Mesothelial cell of epicardium (in vitro differentiated cells): ENCODE measurements around the gene PCCA. TPM values are rescaled to one million over a fixed set of nuclear protein-coding genes. Genes with fewer than 3 reads are reported as not detected.

Experiments
- DNase-seq, 2 experiments: peaks; one replicate each; pipeline ENCODE4 v3.0.0; 2021; ENCODE audit warnings: low spot score in 2 of 2; ENCODE audit not compliant: unreplicated experiment in 2 of 2
- H3K27ac Mint-ChIP-seq: 2 replicates; pipeline ENCODE4 v1.8.0; 2021; ENCODE audit warnings: mixed read lengths
- H3K27me3 Mint-ChIP-seq: 2 replicates; pipeline ENCODE4 v1.8.0; 2021; ENCODE audit warnings: low read depth, mixed read lengths
- H3K36me3 Mint-ChIP-seq: 2 replicates; pipeline ENCODE4 v1.8.0; 2021; ENCODE audit warnings: mixed read lengths
- H3K4me1 Mint-ChIP-seq: 2 replicates; pipeline ENCODE4 v1.8.0; 2021; ENCODE audit warnings: mixed read lengths
- H3K4me3 Mint-ChIP-seq: 2 replicates; pipeline ENCODE4 v1.8.0; 2021; ENCODE audit warnings: mild to moderate bottlenecking, moderate library complexity, mixed read lengths
- H3K9me3 Mint-ChIP-seq: 2 replicates; pipeline ENCODE4 v1.8.0; 2021; ENCODE audit warnings: mixed read lengths
- total RNA-seq: library from RNA; stranded (reverse); gene quantifications from 3 replicates; pipeline ENCODE4 v1.2.1, GENCODE V29; 2021
- TF ChIP-seq, protein P1 (sequence below): fragments of 200-600 bp; sonication (generic); IDR thresholded peaks from one replicate; pipeline ENCODE4 v1.5.0; 2021; ENCODE audit warnings: antibody characterized with exemption; ENCODE audit not compliant: unreplicated experiment

Gene PCCA
- total RNA-seq, 1 donor from 2014 or later, result 41.6 TPM

DNA sequence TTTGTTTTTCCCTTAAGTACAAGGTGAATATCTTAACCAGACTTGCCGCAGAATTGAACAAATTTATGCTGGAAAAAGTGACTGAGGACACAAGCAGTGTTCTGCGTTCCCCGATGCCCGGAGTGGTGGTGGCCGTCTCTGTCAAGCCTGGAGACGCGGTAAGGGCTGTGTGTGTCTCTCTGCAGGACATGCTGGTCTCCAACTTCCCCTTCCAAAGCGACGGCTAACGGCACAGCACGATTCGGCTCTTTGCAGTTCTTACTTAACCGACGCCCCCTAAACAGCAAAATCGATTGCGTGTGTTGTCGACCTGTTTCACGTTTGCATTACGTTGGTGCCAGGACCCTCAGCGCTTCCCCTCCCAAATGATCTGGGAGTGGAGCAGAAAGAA, 426.5 kb downstream of the PCCA start:
- no peaks in the 10 kb centered on the region for H3K27me3 Mint-ChIP-seq
- H3K4me1 Mint-ChIP-seq, result peaks cover 4% of the 10 kb centered on the region
- H3K27ac Mint-ChIP-seq, result no peak overlapping the region
- H3K4me3 Mint-ChIP-seq, result no peak overlapping the region
- no peaks in the 10 kb centered on the region for H3K9me3 Mint-ChIP-seq
- TF ChIP-seq, protein P1, sequence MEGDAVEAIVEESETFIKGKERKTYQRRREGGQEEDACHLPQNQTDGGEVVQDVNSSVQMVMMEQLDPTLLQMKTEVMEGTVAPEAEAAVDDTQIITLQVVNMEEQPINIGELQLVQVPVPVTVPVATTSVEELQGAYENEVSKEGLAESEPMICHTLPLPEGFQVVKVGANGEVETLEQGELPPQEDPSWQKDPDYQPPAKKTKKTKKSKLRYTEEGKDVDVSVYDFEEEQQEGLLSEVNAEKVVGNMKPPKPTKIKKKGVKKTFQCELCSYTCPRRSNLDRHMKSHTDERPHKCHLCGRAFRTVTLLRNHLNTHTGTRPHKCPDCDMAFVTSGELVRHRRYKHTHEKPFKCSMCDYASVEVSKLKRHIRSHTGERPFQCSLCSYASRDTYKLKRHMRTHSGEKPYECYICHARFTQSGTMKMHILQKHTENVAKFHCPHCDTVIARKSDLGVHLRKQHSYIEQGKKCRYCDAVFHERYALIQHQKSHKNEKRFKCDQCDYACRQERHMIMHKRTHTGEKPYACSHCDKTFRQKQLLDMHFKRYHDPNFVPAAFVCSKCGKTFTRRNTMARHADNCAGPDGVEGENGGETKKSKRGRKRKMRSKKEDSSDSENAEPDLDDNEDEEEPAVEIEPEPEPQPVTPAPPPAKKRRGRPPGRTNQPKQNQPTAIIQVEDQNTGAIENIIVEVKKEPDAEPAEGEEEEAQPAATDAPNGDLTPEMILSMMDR, result no peak
- H3K36me3 Mint-ChIP-seq, result no peaks in the 10 kb centered on the region
- DNase-seq, result no peak

DNA sequence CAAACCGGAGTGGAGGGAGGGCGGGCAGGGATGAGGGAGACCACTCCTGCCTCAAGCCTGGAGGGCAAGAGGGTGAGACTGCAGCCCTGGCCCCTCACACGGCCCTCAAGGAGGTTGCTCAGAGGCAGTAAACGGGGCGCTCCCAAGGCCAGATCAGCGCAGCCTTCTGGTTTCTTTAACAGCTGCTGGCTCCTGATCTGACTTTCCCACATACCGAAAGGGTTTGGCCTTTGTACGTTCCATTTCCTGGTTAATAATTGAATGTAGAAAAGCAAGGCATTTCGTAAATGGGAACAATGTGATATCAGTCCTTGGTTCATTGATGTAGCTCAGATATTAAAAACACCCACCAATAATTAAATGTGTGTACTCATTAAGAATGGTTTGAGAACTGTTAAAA, 428.2 kb downstream of the PCCA start:
- no peak for DNase-seq
- no peaks in the 10 kb centered on the region for H3K36me3 Mint-ChIP-seq
- no peak overlapping the region for H3K4me3 Mint-ChIP-seq
- H3K27me3 Mint-ChIP-seq, result no peaks in the 10 kb centered on the region
- H3K9me3 Mint-ChIP-seq, result no peaks in the 10 kb centered on the region
- no peaks in the 10 kb centered on the region for H3K4me1 Mint-ChIP-seq
- no peak overlapping the region for H3K27ac Mint-ChIP-seq
- TF ChIP-seq, protein P1, result no peak

DNA sequence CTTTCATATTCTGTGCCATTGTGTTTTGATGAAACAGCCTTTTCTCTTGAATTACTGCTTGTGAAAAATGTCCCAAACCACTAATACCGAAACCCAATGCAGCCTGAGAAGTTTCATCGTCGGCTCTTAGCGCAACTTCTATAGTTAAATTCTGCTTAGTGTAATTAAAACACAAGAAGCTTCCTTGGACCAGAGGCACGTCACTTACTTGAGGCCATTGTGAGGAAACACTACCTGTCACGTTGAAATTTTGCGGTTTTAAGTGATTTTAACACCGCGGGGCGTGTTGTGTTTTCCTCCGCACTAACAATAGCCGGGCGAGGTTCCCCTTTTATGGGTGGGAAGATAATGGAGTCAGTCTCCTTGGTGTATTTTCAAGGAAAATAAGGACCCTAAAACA, 428.8 kb downstream of the PCCA start:
- TF ChIP-seq, protein P1, result no peak
- Mint-ChIP-seq H3K9me3 (no peaks in the 10 kb centered on the region), H3K4me1 (peaks cover 2% of the 10 kb centered on the region), H3K27ac (no peak overlapping the region), H3K4me3 (no peak overlapping the region), H3K36me3 (no peaks in the 10 kb centered on the region), H3K27me3 (no peaks in the 10 kb centered on the region)
- no peak for DNase-seq

DNA sequence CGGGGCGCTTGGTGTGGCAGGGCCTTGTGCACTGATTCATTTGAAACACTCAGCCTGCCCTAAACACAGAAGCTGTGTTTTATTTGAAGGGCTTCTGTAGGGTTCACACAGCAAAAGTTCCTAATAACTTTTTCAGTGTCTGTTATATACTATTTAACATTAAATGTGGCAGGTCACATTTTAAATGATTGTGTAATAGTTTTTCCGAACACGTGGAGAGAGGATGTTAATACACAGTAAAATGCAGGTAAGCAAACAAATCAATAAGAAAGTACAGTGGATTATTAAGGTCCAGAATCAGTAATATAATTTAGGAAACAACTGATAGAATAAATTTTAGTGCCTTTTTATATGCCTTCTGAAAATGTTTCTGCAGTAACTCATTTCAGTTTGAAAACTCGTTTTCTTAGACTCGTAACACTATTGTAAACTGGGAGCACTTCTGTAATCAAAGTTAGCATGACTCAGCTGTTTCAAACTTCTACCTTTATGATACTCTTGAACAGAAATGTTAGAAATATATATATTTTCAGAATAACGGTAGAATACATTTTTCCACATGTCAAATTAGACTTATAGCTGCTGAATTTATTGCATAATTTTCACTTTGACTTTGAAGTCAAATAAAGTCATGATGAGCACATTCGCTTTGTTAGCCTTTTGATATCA, 429.6 kb downstream of the PCCA start:
- Mint-ChIP-seq H3K36me3 (peaks cover under 1% of the 10 kb centered on the region), H3K27ac (no peak overlapping the region), H3K4me1 (peaks cover 2% of the 10 kb centered on the region), H3K9me3 (no peaks in the 10 kb centered on the region), H3K27me3 (no peaks in the 10 kb centered on the region), H3K4me3 (no peak overlapping the region)
- no peak for DNase-seq
- TF ChIP-seq, protein P1, result no peak

DNA sequence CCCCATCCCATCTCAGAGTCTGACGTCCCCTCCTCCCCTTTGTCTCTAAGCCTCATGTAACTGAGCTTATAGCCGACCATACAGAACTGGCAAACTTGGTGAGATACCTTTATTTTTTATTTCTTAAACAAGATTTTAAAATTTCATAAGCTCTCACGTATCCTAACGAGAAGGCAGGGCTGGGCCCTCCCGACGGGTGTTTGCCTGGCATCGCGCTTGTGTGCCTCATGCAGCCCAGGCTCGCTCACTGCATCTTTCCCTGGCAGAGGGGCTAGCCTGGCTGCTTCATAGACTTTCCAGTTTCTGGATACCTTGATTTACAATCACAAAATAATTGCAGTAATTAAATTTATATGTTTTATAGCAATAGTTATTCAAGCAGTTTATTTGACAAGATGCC, 430.7 kb downstream of the PCCA start:
- H3K9me3 Mint-ChIP-seq, result no peaks in the 10 kb centered on the region
- no peak overlapping the region for H3K4me3 Mint-ChIP-seq
- no peak overlapping the region for H3K27ac Mint-ChIP-seq
- H3K36me3 Mint-ChIP-seq, result peaks cover 3% of the 10 kb centered on the region
- peaks cover 2% of the 10 kb centered on the region for H3K4me1 Mint-ChIP-seq
- H3K27me3 Mint-ChIP-seq, result no peaks in the 10 kb centered on the region
- no peak for DNase-seq
- TF ChIP-seq, protein P1, result no peak
